Measurements from ENCODE around the gene SCAMP2.
A peak's percentile ranks its signal among the peaks of the same experiment; 100 is the strongest.

SCAMP2 gene

DNA sequence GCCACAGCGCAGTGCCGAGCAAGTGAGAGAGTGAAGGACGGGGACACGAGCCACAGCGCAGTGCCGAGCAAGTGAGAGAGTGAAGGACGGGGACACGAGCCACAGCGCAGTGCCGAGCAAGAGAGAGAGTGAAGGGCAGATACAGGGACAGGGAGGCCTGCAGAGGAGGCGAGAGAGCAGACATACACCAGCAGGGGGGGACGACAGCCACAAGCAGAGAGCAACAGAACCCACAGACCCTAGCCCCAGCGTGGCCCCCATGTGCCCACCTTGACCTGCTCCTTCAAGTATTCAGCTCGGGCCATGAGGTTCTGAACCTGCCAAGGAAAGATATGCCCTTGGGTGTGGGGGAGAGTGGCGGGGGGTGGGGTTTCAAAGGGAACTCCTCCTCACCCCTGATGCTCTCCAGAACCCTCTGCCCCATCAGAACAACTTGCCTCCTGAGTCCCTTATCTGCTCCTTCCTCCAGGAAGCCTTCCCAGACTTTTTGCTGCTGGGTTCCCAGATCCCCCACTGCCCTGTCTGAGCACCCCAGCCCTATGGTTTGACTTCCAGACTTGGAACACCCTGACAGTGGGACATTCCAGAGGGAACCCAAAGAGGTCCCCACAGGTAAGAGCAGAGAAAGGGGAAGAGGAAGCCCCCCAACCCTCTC, 35.6 kb downstream of the SCAMP2 start:
- DNase-seq: no peak

DNA sequence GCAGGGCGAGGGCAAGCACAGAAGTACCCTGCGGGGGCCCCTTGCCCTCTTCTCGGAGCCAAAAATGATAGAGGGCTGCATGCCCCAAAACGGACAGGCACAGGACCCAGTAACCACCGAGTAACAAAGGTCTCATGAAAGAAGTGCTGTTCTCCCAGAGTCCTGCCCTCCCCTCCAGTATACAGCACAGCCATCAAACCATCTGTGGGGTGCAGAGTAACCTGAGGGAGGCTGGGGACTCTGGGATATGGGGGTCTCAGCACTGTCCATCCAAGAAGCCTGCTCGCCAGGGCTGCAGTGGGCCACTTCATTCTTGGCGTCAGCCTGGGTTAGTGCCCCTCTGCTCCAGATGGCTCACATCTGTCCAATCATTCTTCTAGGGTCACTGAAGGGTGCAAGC, 36.3 kb downstream of the SCAMP2 start:
- DNase-seq: no peak

DNA sequence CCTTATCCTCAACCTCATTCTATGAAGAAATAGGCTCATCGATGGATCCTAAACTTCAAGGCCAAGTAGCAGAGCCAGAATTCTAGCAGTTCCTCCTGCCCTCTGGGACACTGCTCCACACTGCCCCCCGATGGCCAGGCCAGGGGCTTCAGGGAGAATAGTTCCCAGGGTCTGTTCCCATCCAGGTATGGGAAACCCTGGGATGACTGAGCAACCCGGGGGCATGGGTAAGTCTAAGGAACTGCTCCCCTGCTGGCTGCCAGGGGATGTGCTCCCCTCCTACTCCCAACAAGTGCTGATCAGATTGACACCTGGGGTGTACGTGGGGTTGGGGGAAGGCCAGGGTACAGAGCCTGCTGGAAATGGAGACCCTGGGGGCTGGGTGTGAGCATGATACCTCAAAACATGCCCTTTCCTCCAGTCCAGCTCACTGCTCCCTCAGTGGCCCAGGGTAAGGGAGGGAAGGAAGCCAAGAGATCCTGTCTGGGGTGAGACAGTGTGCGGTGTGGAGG, 37.8 kb downstream of the SCAMP2 start:
- DNase-seq: peak; percentile 38

DNA sequence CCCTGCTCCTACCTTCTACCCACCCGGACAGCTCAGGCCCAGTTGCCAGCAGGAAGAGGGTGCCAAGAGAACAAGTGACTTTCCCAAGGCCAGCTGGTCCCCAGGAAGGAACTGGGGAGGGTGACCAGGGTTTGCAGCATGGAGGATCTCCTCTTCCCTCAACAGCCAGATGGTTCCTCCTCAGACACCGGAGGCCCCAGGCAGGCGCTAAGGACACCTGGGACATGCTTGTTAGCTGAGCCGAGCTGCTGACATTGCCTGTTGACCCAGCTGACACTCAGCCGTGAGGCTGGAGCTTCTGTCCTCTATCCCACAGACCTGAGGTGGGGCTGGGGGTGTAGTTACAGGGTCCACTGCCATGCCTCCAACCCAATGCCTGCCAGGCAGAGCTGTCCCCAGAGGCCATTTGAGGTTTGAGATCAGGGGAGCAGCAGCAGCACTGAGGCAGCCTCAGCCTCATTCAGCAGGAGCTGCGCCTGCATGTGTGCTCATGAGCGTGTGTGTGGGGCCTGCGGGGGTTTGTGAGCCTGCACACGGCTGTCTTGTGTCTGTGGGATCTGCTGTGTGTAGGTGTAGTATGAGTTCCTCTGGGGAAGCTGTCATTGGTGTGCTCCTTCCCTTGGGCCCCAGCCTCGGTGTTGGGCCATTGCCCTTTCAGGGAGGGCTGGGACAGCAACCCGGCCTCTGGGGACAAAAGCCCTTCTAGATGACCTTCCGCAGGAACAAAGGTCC, 39.6 kb downstream of the SCAMP2 start:
- DNase-seq: no peak

DNA sequence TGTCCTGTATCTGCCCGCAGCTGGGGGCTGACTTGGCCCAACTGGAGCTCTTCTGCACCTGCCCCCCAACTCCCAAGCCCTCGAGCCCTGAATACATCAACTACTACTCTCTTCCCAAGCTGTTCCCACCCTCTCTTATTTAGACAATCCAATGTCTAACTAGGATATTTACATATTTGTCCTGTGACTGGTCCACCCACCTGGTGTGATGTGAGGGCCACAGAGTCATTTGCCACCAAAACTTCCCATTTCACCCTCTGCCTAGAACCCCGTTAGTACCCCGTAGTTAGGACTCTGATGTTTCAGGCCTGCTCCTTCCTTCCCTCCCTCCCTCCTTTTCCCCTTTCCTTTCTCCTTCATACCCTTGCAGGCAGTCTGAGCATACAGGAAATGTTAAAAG, 40.3 kb downstream of the SCAMP2 start:
- DNase-seq: no peak

DNA sequence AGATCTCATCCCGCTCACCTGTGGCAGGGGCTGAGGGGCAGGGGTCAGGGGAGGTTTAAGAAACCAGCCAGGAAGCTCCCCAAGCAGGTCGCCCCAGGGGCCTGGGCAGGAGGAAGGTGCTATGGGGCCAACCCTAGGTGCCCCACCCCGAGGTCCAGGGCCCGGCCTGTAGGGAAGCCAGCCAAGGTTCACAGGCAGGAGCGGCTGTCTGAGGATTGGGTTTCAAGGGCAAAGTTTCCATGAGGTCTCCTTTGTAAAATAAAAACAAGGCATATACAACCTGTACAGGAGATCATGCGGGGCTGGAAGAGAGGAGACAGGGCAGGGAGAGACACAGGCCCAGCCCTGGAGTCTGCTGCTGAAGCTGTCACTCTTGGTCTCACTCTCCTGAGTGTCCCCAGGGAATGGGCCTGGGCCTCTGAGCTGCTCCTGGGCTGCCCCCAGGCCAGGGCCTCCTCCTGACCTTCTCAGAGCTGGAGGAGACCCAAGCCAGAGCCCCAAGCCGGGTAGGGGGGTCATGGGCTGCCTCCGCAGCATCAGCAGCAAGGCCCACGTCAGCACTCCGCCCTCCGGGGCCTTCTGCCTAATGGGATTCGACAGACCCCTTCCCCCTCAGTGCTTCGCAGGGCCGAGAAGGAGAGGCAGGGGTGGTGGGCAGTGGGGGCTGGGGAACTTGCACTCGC, 41.2 kb downstream of the SCAMP2 start:
- DNase-seq: no peak

DNA sequence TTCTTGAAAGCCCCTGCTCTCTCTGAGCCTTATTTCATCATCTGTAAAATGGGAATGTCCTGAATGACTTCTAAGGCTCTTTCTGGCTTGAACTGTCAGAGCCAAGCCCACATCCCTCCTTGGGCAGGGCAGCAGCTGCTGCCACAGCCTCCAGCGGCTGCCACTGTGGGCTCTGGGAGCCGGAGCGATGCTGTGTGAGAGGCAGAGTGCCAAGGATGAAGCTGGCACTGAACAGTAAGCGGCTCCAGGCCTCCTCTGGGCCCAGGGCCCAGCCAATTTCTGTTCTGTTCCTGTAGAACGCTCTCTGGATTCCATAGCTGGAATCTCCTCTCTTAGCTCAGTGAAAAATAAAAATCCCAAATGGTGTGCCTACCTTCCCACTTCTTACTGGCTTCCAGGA, 42.3 kb downstream of the SCAMP2 start:
- DNase-seq: no peak

DNA sequence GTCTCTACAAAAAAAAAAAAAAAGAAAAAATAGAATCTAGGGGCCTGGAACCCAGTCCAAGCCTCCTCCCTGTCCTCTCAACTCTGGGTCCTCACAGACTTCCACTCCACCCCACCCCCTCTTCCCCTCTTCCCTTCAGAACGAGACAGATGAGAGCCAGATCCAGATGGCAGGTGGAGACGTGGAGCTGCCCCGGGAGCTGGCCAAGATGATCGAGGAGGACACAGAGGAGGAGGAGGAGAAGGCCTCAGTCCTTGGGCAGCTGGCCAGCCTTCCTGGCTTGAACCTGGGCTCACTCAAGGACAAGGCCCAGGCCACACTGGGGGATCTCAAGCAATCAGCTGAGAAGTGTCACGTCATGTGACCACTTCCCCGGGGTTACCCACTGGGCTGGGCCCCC, 43.2 kb downstream of the SCAMP2 start:
- no peak for DNase-seq

DNA sequence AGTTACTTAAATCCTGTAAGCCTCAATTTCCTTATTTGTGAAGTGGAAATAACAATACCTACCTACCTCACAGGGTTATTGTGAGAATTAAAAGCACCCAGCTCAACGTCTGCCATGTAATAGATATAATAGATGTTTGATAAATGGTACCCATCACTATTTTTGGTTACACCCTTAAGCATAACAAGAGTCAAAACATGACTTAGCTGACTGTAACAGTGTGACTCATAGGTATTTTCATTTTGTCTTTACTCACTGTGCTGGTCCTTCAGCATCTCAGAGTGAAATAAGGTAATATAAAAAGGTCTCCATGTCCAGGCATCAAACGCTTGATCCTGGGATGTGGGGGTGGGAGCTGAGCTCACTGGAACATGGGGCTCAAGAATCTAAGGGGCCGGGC, 43.7 kb downstream of the SCAMP2 start:
- no peak for DNase-seq

DNA sequence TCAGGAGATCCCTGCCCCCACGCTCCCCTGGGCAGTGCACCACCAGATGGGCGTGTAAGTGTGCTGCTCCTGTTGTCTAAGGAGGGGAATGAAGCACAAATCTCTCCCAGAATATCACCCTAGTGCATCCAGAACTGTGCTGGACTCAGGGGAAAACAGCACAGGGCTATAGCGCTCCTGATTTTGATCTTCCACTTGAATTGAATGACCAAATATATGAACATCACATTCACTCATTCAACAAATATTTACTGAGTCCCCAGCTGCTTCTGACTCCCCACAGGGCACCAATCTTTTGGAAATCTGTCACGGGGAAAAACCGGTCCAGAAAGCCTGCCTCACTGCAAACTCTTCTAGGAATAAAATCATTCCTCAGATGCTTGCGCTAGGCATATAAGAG, 44.3 kb downstream of the SCAMP2 start:
- no peak for DNase-seq

DNA sequence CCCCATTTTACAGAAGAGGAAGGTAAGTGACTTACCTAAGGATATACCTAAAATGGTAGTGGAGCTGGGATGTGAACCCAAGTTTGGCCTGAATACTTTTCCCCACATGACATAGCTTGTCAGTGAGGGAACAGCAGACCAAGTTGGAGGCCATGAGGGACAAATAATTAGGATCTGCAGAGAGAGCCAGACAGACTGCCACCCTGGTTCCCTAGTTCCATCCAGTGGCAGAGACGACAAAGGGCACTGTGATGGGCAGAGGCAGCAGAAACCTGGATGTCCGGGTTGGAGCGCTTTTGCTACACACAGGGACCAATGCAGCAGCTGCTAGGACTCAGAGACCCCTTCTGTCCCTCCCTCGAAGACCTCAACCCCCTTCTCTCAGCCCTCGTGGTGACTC, 45.6 kb downstream of the SCAMP2 start:
- no peak for DNase-seq

DNA sequence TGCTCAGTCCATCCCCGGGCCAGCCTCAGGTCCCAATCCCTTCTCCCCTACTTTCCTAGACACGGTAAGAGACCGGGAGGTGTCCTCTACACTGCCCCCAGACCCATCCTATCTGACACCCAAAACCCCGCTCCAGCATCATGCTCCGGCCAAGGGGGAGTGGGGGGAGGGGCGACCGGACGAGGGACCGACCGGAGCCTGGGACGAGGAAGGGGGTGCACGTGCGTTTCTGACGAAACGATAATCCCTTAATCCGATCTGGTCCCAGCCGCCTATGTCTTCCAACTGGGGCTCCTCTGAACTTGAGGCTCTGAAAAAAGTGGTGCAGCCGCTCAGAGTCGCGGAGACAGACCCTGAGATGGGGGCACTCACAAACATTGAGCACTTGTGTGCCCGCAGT, 46.2 kb downstream of the SCAMP2 start:
- no peak for DNase-seq

DNA sequence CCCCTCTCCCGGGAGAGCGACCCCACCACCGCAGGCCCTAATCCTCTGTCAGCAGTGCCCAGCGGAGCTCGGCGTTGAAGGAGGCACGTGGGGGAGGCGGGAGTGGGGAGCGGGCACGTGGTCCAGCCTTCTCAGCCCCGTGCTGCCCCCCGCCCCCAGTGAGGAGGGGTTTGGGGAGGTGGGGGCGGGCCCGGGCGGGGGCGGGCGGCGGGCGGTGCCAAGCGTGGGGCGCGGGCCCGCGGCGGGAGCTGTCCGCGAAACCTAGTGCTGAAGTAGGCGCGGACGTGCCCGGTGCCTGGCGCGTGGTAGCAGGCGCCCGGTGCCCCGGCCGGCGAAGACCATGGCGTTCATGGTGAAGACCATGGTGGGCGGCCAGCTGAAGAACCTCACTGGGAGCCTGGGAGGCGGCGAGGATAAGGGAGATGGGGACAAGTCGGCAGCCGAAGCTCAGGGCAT, 46.8 kb downstream of the SCAMP2 start, which contains the start of gene CPLX3:
Gene CPLX3, plus strand, starts transcription at position 264 of the 456 bp plus-strand sequence. Its CDS starts 77 bp downstream, at position 341.
- peak; percentile 51 for DNase-seq

DNA sequence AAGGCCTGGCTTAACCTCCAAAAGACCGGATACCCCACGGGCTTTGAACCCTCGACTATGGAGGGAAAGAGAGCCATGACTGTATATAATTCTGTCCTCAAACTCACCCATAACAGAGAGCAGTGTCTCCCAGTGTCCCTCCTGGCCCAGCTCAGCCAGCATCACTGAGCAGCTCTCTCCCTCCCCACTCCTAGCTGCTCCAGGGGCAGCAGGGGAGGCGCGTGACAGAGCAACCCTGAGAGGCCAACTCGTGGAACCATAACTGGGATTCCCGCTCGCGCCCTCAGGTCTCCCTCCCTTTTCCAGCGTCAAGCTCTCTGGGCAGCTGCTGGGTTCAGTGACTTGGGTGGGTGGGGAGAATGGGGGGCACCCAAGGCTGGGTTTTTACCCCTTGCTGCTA, 47.3 kb downstream of the SCAMP2 start:
- DNase-seq: no peak

DNA sequence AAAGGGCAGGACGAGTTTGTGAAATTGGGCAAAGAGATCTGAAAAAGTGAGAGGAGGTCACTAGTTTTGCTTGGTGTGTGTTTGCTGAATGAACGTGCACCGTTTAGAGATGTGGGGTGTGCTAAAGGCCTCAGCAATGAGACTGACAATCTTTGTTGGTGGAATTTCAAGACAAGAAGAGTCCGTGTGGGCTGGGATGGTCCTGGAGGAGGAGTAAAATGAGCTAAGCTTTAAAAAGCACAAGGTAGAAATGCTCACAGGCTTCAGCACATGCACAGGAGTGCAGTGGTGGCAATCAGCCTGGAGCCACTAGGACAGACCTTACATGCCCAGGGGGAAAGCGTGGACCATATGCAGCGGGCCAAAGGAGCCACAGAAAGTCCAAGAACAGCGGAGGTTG, 48.2 kb downstream of the SCAMP2 start:
- no peak for DNase-seq

DNA sequence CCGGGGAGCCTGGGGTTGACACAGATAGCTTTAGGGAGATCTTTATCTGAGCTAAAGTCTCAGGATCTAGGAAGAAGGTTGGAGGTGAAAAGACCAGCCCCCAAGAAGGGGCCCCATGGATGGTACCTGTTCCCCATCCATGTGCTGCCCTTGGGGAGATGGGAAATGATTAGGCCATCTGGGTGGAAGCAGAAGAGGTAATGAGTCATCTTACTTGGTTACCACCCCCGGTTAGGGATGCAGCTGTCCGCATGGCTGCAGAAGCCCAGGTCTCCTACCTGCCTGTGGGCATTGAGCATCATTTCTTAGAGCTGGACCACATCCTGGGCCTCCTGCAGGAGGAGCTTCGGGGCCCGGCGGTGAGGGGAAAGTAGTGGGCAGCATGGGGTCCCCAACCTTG, 49.8 kb downstream of the SCAMP2 start:
- no peak for DNase-seq

DNA sequence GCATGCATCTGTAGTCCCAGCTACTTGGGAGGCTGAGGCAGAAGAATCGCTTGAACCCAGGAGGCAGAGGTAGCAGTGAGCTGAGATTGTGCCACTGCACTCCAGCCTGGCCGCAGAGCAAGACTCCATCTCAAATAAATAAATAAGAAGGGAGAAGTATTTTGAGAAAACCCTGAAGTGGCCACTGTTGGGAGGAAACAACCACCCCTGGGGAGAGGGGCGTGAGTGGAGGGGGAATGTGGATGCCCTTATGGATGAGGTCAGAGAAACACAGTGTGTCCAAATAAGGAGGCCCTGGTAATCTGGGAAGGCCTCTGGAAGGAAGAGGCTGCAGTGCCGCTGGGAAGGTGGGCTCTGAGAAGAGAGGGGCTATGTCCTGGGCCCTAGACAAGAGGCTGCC, 50.9 kb downstream of the SCAMP2 start:
- no peak for DNase-seq

DNA sequence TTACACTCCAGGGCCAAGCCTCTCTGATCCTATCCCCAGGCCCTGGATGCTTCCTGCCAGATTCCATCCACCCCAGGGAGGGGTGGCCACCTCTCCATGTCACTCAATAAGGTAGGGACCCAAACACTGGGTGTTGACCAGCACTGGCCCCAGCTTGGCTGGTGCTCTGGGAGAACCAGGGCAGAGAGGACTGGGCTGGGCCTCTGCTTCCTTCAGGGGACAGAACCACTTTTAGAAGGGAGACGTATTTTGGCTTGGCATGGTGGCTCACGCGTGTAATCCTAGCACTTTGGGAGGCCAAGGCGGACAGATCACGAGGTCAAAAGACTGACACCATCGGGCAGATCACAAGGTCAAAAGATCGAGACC, 51.4 kb downstream of the SCAMP2 start:
- DNase-seq: no peak

DNA sequence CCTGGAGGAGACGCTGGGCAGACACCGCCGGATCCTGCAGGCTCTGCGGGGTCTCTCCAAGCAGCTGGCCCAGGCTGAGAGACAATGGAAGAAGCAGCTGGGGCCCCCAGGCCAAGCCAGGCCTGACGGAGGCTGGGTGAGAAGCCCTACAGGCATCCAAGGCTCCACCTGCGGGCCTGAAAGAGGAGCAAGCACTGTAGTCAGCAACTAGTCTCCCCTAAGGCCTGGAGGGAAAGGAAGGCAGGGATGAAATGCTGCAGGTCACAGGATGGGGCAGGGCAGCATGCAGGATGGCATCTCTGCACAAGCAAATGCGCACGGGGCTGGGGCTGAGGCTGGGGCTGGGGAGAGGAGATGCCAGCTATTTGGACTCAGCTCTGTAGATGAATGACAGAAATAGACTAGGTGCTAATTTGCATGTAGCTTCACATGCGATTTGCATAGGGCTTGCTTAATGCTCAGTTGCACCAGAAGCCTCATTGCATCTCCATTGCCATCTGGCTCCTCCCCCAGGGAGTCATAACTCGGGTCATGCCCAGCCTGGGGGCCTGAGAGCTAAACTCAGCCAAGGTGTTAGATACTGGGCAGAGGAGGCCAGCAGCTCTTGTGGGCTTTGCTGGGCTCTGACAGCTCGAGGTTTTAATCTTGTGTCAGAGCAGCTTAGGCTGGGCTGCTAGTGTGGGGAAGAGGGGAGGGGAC, 51.9 kb downstream of the SCAMP2 start:
- DNase-seq: no peak

DNA sequence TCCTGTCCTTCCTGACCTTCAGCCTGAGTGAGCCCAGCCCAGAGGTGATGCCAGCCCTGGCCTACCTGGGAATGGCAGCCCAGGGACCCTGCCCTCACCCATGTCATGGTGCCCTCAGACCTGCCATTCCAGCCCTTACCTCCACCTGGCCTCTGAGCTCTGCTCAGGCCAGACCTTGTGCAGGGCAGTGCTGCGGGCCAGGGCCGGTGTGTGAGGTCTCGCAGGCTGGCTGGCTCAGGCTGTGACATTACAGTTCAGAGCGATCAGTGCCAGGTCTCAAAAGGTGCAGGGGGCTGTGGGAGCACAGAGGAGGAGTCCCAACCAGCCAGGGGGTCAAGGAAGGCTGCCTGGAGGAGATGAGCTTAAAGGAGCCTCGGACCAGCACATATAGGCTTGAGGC, 53.1 kb downstream of the SCAMP2 start:
- no peak for DNase-seq

DNA sequence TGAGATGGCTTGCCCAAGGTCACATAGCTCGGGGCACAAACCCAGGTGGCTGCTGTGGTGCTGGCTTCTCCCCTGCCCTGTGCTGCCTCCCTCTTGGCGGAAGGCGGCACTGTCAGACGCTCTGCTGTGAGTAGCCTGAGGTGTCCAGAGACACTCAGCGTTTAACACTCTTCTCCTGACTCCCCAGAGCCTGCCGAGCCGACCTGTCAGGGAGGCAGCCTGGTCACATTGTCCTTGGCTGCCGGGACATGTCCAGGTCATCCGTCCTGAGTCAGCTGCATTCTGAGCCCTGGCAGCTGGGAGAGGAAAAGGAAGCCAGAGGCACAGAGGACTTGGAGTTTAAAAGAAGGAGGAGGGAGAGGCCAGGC, 55.8 kb downstream of the SCAMP2 start:
- no peak for DNase-seq

DNA sequence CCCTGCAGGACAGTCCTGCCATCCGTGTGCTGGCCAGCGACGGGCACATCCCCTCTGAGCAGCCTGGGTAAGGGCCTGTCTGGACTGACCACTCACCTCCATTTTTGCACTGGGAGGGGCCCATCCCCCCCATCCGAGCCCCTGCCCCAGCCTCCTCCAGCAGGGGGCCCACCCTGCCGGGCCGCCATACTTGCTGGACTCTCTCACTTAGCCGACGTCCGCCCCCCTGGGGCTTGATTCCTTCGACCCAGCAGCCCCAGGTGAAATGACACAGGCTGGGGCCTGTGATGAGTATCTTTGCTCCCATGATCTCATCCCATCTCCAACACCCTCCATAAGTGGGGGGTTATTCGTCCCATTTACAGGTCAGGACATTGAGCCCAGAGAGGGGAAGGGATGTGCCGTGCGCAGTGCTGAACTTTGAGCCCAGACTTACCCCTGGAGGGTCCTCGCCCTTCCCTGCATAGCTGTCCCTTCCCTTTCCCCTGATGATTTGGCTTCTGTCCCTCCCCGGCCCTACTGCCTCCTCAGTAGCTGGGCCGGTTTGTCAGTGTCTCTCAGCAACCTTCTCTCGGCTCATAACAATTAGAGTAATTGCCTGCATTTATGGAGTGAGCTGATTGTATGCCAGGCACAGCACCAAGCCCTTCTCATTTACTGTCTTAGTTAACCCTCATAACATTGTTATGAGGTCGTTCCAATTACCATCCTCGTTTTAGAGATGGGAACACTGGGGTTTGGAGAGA, 56.4 kb downstream of the SCAMP2 start:
- no peak for DNase-seq

DNA sequence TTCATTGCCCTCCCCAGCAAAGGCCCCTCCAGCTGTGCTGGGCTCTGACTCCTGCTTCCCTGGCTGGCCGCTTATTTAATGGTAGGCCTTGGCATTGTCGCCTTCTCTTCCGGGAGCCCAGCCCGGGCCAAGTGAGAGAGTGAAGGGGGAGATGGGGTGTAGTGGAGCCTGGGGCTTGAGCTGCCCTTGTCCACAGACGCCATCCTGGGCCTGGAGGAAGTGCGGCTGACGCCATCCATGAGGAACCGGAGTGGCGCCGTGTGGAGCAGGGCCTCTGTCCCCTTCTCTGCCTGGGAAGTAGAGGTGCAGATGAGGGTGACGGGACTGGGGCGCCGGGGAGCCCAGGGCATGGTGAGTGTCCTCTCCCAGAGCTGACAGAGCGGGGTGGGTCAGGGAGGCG, 57.2 kb downstream of the SCAMP2 start:
- no peak for DNase-seq

Data from T-helper 9 cell (primary cell).